NT2/D1 (cell line): ENCODE results near the gene LPCAT4.

Experiments
- DNase-seq: peaks from one replicate; pipeline ENCODE4 v3.0.0-alpha.2; 2011; ENCODE audit warnings: low read depth, low spot score
- H3K27me3 ChIP-seq: 2 replicates; pipeline ENCODE4 v1.6.0; 2011; ENCODE audit warnings: mild to moderate bottlenecking; ENCODE audit not compliant: insufficient read length, insufficient read depth
- H3K36me3 ChIP-seq: 2 replicates; pipeline ENCODE4 v1.6.1; 2011; ENCODE audit warnings: mild to moderate bottlenecking, low read length, mixed read lengths; ENCODE audit not compliant: insufficient read depth, insufficient read length
- H3K4me1 ChIP-seq: 2 replicates; pipeline ENCODE4 v1.5.1; 2011; ENCODE audit not compliant: insufficient read depth, insufficient read length
- H3K4me3 ChIP-seq: 2 replicates; pipeline ENCODE4 v1.5.1; 2011; ENCODE audit warnings: low read depth; ENCODE audit not compliant: insufficient read length
- H3K9ac ChIP-seq: 2 replicates; pipeline ENCODE4 v1.6.0; 2011; ENCODE audit warnings: low read depth; ENCODE audit not compliant: insufficient read length
- H3K9me3 ChIP-seq: 2 replicates; pipeline ENCODE4 v1.5.1; 2011; ENCODE audit warnings: mild to moderate bottlenecking, low read length; ENCODE audit not compliant: insufficient read depth
- SUZ12 ChIP-seq: IDR thresholded peaks from 2 replicates; pipeline ENCODE4 v1.6.1; 2011; ENCODE audit not compliant: insufficient read length, insufficient read depth; ENCODE audit errors: extremely low read depth
- YY1 ChIP-seq: IDR thresholded peaks from 2 replicates; pipeline ENCODE4 v1.6.1; 2011; ENCODE audit not compliant: insufficient read length, insufficient read depth
- ZNF274 ChIP-seq: IDR thresholded peaks from 2 replicates; pipeline ENCODE4 v1.6.1; 2011; ENCODE audit warnings: mild to moderate bottlenecking, low read depth, low read length

LPCAT4 gene

GRCh38 chr15:34365836-34366235 lies 1.2 kb downstream of the LPCAT4 start:
- Histone ChIP-seq H3K4me3 (peak overlapping the region; percentile 77), H3K9me3 (no peaks in the 10 kb centered on the region), H3K36me3 (peaks cover 35% of the 10 kb centered on the region), H3K9ac (peak overlapping the region; percentile 86), H3K27me3 (no peaks in the 10 kb centered on the region), H3K4me1 (peaks cover 8% of the 10 kb centered on the region)
- TF ChIP-seq ZNF274 (no peak), SUZ12 (no peak), YY1 (no peak)
- no peak for DNase-seq

GRCh38 chr15:34365091-34365825 lies 1.7 kb downstream of the LPCAT4 start:
- Histone ChIP-seq H3K27me3 (no peaks in the 10 kb centered on the region), H3K4me3 (peak overlapping the region; percentile 77), H3K9me3 (no peaks in the 10 kb centered on the region), H3K9ac (peak overlapping the region; percentile 50), H3K4me1 (peaks cover 8% of the 10 kb centered on the region), H3K36me3 (peaks cover 40% of the 10 kb centered on the region)
- TF ChIP-seq SUZ12 = no peak
- TF ChIP-seq YY1 = no peak
- TF ChIP-seq ZNF274 = no peak
- no peak for DNase-seq

- H3K9ac ChIP-seq = no peak overlapping the region
- no peak for TF ChIP-seq YY1
- no peak for TF ChIP-seq SUZ12
- no peak for TF ChIP-seq ZNF274
- H3K36me3 ChIP-seq = peaks cover 50% of the 10 kb centered on the region
- no peaks in the 10 kb centered on the region for H3K27me3 ChIP-seq
- DNase-seq = no peak
- no peak overlapping the region for H3K4me3 ChIP-seq
- no peaks in the 10 kb centered on the region for H3K9me3 ChIP-seq
- peaks cover 8% of the 10 kb centered on the region for H3K4me1 ChIP-seq
These were observed 3.0 kb downstream of the LPCAT4 start for GRCh38 chr15:34364041-34364440.

GRCh38 chr15:34362047-34362773 lies 4.8 kb downstream of the LPCAT4 start:
- no peaks in the 10 kb centered on the region for H3K9me3 ChIP-seq
- H3K4me1 ChIP-seq = peaks cover 10% of the 10 kb centered on the region
- TF ChIP-seq ZNF274 = no peak
- TF ChIP-seq YY1 = no peak
- no peak for TF ChIP-seq SUZ12
- peaks cover 67% of the 10 kb centered on the region for H3K36me3 ChIP-seq
- no peaks in the 10 kb centered on the region for H3K27me3 ChIP-seq
- no peak overlapping the region for H3K4me3 ChIP-seq
- H3K9ac ChIP-seq = no peak overlapping the region
- DNase-seq = no peak

- TF ChIP-seq ZNF274 (no peak), YY1 (no peak), SUZ12 (no peak)
- H3K4me1 ChIP-seq = peaks cover 10% of the 10 kb centered on the region
- H3K9ac ChIP-seq = no peak overlapping the region
- no peaks in the 10 kb centered on the region for H3K27me3 ChIP-seq
- DNase-seq = no peak
- no peaks in the 10 kb centered on the region for H3K9me3 ChIP-seq
- peaks cover 75% of the 10 kb centered on the region for H3K36me3 ChIP-seq
- H3K4me3 ChIP-seq = no peak overlapping the region
These were observed 5.7 kb downstream of the LPCAT4 start for GRCh38 chr15:34361278-34361677.

- no peak overlapping the region for H3K9ac ChIP-seq
- TF ChIP-seq YY1 (no peak), ZNF274 (no peak), SUZ12 (no peak)
- H3K27me3 ChIP-seq = no peaks in the 10 kb centered on the region
- H3K4me1 ChIP-seq = peaks cover 4% of the 10 kb centered on the region
- no peak overlapping the region for H3K4me3 ChIP-seq
- DNase-seq = no peak
- no peaks in the 10 kb centered on the region for H3K9me3 ChIP-seq
- peaks cover 83% of the 10 kb centered on the region for H3K36me3 ChIP-seq
These were observed 6.7 kb downstream of the LPCAT4 start for GRCh38 chr15:34360298-34360697.

GRCh38 chr15:34359416-34359815 lies 7.6 kb downstream of the LPCAT4 start:
- Histone ChIP-seq H3K9ac (no peak overlapping the region), H3K4me1 (peaks cover 2% of the 10 kb centered on the region), H3K9me3 (no peaks in the 10 kb centered on the region), H3K27me3 (no peaks in the 10 kb centered on the region), H3K36me3 (peaks cover 84% of the 10 kb centered on the region), H3K4me3 (no peak overlapping the region)
- TF ChIP-seq YY1 = no peak
- TF ChIP-seq SUZ12 = no peak
- TF ChIP-seq ZNF274 = no peak
- DNase-seq = no peak
